ENCODE data around the gene CSNK2A3.
A peak's percentile ranks its signal among the peaks of the same experiment; 100 is the strongest.
"Not testable (repeated sequence)": the region's sequence is repeated elsewhere in the genome, so short reads cannot be mapped to it uniquely, and the experiment has no call there.

The CSNK2A3 gene

DNA sequence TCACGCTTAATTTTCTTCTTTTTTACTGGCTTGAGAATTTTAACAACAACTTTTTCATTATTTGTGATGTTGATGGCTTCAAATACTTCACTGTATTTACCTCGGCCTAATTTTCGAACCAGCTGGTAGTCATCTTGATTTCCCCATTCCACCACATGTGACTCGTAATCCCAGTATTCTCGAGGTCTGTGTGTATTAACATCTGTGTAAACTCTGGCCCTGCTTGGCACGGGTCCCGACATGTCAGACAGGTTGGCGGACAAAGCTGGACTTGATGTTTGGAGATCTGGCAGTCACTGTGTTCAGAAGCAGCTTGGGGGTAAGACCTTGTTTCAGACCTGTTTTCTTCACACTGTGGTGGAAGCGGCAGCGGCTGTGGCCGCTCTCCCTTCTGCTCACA lies at the start of gene CSNK2A3:
Gene CSNK2A3, minus strand, starts transcription at position 373 of the 400 bp plus-strand sequence. Its CDS starts 131 bp downstream, at position 242.
- in situ Hi-C loops (cut with HindIII; ENCODE audit: low pct_ligation_motif_present, low pct_unique_long_range_greater_than_20kb, low sequenced_read_pairs); DNase-seq: not testable (repeated sequence)

DNA sequence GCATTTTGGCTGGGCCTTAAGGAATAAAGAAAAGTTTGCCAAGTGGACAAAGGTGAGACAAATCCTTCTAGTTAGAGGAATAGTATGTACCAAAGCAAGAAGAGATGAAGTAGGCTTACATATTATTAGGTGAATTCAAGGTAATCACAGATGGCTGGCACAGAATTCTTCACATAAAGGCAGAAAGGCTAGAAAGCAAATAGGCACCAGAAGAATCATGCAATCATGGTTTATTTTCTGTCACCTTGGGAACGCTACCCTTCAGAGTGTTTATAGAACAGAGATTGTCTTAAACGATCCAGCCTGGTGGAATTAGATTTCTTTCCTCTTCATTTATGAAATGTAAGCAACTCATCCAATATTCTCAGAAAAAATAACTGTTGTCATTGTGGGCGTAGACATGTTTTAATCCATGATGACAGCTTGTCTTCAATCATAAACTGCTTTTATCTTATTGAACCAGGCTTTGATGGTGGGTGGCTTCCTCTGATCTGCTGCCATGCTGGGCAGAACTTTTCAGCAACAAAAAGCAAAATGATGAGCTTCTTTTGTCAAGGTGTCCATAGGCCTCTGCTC lies 49.0 kb upstream of the CSNK2A3 start:
- DNase-seq = no peak

DNA sequence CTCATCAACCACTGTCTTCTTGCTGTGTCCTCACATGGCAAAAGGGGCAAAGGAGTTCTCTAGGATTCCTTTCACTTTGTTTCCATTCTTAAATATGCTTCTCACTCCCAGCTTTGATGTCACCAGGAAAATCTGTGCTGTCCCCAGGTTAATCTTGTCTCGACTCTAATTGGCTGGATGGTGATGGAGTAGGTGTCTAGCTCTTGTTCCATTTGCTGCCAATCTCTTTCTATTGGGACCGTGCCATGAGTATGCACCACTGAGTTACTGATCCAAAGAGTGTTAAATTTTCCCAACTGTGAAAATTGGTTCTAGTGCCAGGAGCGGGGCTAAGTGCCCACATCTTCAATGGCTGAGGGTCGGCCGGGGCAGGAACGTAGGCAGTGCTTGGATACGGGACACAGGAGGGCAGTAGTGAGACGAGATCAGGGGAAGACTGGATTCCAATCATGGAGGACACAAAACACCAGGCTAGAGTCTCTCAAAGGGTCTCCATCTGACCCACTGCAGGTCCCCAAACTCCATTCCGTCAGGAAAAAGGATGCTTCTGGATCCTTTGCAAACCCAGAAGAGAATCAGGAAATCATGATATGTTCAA lies 47.7 kb upstream of the CSNK2A3 start:
- DNase-seq = no peak
- in situ Hi-C loops (cut with HindIII; ENCODE audit: low pct_ligation_motif_present, low pct_unique_long_range_greater_than_20kb, low sequenced_read_pairs) = no loop called here

More for the DNA sequence above, 49.0 kb upstream of the CSNK2A3 start:
- in situ Hi-C loops (cut with HindIII; ENCODE audit: low pct_ligation_motif_present, low pct_unique_long_range_greater_than_20kb, low sequenced_read_pairs) = no loop called here

DNA sequence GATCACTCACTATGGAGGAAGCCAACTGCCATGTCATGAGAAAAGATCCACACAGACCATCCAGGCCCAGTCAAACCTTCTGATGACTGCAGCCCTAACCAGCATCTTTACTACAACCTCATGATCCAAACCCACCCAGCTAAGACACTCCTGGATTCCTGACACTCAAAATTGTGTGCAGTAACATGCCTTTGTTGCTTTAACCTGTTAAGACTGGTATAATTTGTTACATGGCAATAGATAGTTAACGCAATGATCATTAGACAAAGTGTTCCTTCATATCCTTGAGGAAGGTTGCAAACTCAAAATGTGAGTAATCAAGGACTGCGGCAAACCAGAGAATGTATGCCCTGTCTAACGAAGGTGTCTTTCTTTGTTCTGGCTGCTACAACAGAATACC lies 47.1 kb upstream of the CSNK2A3 start:
- in situ Hi-C loops (cut with HindIII; ENCODE audit: low pct_ligation_motif_present, low pct_unique_long_range_greater_than_20kb, low sequenced_read_pairs) = no loop called here
- DNase-seq = no peak

DNA sequence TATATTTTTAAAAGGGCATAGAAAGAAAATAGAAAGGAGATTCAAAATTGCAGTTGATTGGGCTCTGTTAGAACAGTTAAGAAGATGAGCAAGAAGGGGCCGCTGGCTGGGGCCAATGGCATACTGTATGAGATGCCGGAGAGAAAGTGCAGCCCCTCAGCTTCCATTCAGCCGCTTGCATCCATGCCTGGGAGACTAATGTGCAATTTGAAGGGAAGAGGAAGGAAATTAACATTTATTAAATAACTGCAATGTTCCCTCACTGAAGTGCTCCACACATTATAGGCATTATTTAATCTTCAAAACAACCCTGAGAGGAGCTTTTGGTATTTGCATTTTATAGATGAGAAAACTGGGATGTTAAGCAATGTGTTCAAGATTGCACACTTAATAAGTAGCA lies 44.7 kb upstream of the CSNK2A3 start:
- DNase-seq = no peak
- in situ Hi-C loops (cut with HindIII; ENCODE audit: low pct_ligation_motif_present, low pct_unique_long_range_greater_than_20kb, low sequenced_read_pairs) = no loop called here

DNA sequence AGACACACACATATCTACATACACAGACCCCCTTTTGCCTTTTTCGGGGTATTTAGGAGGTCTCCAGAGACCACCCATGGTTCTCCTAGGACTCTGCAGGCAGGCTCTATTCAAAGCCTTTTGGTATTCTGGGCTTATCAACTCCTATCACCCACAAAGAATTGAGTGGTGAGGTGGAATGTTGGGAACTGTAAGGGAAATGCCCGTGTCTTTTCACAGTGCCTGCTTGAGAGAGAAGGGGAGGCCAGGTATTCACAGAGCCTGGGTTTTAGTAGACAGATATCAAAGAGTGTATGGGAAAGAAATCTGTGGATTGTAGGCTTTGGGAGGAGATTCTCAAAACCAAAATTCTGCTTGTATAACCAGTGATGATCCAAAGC lies 44.0 kb upstream of the CSNK2A3 start:
- in situ Hi-C loops (cut with HindIII; ENCODE audit: low pct_ligation_motif_present, low pct_unique_long_range_greater_than_20kb, low sequenced_read_pairs) = no loop called here
- DNase-seq = no peak

DNA sequence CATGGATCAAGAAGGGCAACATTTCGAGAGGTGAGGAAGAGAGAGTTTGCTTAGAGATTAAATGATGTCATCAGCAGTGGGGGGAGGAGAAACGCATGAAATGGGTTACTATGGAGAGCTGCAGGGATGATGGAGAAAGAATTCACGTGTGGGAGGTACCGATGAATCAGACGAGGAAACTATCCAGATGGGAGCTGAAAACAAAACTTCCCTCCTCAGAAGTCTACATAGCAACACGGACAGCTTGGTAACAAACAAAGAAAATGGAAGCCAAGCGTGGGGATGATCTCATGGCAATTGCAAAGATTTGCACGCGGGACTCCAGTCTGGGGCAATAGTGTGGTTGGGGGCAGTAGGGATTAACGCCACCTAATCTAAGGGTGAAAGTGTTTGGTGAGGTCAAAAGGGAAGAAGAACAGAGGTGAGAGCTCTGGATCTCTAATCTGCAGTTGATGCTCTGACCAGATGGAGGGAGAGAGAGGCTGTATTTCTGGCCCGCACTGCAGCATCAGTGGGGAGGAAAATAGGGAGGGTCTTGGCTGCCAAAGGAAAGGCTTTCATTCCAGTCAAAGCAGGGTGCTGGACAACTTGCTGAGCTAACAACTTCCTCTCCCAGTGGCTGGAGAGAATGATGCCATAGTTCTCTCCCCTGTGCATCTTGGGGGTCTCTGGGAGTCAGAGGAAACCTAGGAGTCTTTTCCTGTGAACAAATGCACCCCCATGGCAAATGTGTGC lies 43.4 kb upstream of the CSNK2A3 start:
- in situ Hi-C loops (cut with HindIII; ENCODE audit: low pct_ligation_motif_present, low pct_unique_long_range_greater_than_20kb, low sequenced_read_pairs) = no loop called here
- DNase-seq = peak; percentile 12

DNA sequence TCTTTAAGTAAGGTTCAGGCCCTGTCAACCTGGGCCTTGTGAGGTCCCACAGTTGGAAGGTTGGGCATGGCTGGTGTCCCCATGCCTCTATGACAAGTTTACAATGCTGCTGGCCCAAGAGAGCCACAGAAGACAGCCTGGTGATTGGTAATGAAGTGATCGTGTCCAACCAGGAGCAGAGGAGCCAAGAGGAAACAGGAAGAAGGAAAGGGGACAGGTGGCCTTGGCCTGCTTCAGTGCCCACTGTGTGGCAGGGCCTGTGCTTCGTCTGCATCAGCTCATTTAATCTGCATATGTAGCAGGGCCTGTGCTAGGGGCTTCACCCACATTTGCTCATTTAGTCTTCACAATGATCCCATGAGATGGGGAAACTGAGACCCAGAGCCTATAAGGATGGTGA lies 42.1 kb upstream of the CSNK2A3 start:
- in situ Hi-C loops (cut with HindIII; ENCODE audit: low pct_ligation_motif_present, low pct_unique_long_range_greater_than_20kb, low sequenced_read_pairs) = no loop called here
- DNase-seq = no peak

DNA sequence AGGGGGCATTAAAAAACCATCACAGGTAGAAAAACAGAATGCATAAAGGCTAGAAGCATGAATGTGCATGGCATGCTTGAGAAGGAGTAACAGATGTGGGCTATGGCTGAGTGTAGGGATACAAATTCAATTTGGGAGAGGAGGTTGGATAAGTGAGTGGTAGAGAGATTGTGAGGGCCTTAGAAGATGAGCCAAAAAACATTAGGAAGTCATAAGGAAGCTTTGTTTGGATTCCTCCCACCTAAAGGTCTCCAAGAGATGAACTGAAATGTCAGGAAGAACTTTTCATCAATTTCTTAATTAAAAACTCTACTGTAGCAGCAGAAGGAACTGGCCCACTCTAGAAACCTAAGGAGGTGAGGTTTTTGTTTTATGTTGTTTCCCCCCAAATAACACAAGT lies 41.2 kb upstream of the CSNK2A3 start:
- in situ Hi-C loops (cut with HindIII; ENCODE audit: low pct_ligation_motif_present, low pct_unique_long_range_greater_than_20kb, low sequenced_read_pairs) = no loop called here
- no peak for DNase-seq

DNA sequence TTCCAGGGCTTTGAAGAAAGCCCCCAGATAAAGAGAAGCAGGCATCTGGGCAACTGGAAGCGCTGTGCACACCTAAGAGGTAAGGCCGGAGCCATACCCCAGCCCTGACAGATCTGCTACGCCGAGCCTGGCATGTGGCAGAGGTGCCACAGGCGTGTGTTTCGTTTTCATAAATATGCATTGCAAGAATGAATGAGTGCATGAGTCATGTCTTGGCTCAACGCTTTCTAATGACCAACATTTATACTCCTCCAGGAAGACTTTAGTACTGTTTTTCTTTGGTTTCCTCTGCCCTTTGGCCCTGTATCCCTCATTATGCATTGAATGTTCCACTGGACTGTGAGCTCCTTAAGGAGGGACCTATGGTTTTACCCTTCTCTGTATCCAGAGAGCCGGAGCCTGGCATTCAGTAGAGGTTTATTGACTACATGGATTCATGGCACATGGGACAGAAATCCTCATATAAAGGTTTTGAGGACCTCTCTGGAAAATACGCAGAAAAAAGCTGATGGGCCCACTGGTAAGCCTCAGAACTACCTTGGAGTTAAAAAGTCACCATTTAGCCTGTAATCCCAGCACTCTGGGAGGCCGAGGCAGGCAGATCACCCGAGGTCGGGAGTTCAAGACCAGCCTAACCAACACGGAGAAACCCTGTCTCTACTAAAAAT lies 38.9 kb upstream of the CSNK2A3 start:
- peak; percentile 92 for DNase-seq
- in situ Hi-C loops (cut with HindIII; ENCODE audit: low pct_ligation_motif_present, low pct_unique_long_range_greater_than_20kb, low sequenced_read_pairs) = no loop called here

DNA sequence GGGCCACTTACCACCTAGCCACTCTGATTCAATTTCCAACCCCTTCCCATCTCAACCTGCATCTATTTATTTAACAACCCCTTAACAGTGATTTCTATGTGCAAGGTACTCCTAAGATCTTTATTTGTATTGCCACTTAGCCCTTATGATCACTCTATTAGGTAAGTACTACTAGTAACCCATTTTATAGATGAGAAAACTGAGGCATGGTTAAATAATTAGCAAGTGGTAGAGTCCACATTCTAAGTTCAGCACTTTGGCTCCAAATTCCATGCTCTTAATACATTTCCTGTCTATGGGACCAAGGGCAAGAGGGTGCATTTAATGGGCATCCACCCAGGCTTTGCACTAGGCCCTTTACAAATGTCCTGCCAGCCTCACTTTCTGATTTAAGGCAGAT lies 38.1 kb upstream of the CSNK2A3 start:
- in situ Hi-C loops (cut with HindIII; ENCODE audit: low pct_ligation_motif_present, low pct_unique_long_range_greater_than_20kb, low sequenced_read_pairs) = no loop called here
- DNase-seq = no peak

DNA sequence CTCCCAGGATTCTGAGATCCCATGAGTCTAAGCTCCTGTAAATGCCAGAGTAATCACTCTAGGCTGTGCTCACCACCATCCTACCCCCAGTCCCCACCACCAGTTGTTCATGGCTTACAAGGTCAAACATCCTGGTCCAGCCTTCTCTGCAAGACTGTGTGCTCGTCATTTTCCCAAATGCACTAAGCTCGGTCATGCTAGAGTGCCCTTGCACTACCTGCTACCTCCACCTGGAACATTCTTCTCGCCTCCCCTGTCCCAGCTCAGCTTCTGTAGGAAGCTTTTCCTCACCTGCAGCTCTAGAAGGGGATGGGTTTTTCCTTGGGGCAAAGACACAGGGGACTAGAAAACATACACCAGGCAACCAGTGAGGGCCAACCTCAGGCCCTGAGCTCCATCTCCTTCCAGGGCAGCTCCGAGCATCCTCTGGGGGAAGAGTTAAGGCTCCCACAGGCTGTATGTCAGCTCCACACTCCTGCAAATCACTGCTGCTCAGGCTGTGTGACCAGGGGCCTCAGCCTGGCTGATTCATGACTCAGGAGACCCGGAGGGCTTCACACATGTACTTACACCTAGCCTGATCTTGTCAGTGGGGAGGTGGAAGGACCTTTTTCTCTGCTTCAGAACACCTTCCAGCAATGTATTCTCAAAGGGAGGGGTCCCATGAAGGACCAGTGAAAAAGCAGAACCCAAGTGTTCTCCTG lies 37.2 kb upstream of the CSNK2A3 start:
- no peak for DNase-seq
- in situ Hi-C loops (cut with HindIII; ENCODE audit: low pct_ligation_motif_present, low pct_unique_long_range_greater_than_20kb, low sequenced_read_pairs) = no loop called here

DNA sequence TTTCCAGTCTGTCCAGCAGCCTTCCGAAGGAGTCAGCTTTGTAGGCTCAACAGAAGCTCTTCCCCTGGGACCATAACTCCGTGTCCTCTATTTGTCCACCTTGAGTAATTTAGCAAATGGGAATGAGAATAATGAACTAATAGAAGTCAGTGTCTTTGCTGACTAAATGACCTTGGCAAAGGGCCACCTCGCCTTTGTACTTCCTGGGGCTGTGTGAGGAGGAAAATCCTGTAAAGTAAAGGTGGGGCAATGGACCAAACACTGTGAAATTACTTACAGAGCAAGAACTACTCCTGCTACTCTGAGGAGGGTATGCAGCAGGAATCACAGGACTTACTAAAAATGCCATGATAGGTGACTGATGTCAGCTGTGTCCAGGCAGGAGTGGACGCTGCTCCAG lies 36.2 kb upstream of the CSNK2A3 start:
- no peak for DNase-seq
- in situ Hi-C loops (cut with HindIII; ENCODE audit: low pct_ligation_motif_present, low pct_unique_long_range_greater_than_20kb, low sequenced_read_pairs) = no loop called here

DNA sequence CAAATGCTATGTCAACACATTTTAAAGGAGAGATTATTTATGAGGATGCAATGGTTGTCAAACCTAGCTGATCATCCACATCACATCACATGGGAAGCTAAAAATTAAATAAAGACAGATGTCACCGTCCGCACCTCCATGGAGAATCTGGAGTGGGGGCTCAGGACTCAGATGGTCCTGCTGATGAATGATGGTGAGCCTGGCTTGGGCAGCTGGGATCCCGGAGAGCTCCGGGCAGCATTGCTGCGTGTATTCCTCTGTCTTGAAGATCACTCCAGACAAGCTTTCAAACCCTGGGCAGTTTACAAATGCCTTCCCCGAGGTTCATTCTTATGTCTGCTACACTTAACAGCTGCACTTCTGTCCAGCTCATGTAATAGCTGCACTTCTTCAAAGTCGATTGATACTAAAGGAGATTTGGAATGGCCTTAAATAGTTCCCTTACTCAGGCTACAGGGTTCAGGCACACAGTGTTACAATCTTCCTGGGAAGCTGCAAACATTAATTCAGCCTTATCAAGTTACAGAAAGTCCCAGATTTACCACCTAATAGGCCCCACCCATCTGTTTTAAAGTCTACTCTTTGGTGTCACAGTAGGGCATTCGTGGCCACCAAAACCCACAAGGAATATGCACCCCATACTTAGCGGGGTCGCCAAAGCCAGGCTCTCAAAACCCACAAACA lies 34.7 kb upstream of the CSNK2A3 start:
- in situ Hi-C loops (cut with HindIII; ENCODE audit: low pct_ligation_motif_present, low pct_unique_long_range_greater_than_20kb, low sequenced_read_pairs) = no loop called here
- DNase-seq = no peak

DNA sequence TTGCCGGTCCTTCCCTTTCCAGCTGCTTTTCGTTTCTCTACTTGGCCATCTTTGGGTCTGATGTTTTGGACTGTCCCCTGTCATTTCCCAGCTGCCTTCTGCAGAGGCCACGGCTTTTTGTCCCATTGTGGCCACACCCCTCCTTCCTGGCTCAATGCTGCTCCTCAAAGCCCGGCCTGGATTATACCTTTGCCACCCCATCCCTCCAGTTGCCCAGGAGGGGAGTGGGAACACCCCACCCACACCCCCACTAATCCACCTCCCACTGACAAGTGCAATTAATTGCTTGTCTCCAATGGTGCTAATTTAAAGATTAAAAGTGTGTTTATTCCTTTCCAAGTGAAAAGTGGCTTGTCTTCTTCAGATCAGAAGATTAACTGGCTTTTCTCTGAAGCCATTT lies 34.2 kb upstream of the CSNK2A3 start:
- DNase-seq = no peak
- in situ Hi-C loops (cut with HindIII; ENCODE audit: low pct_ligation_motif_present, low pct_unique_long_range_greater_than_20kb, low sequenced_read_pairs) = no loop called here

DNA sequence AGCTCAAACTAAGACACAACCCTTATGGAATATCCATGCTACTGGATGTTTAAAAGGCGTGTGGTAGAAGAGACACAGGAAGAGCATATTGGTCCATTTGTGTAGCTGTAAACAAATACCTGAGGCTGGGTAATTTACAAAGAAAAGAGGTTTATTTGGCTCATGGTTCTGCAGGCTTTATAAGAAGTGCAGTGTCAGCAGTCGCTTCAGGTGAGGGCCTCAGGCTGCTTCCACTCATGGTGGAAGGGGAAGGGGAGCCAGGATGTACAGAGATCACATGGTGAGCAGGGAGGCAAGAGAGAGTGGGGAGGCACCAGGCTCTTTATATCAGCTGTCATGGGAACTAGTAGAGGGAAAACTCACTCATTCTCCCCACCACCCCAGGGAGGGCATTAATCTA lies 31.8 kb upstream of the CSNK2A3 start:
- DNase-seq = no peak
- in situ Hi-C loops (cut with HindIII; ENCODE audit: low pct_ligation_motif_present, low pct_unique_long_range_greater_than_20kb, low sequenced_read_pairs) = no loop called here

DNA sequence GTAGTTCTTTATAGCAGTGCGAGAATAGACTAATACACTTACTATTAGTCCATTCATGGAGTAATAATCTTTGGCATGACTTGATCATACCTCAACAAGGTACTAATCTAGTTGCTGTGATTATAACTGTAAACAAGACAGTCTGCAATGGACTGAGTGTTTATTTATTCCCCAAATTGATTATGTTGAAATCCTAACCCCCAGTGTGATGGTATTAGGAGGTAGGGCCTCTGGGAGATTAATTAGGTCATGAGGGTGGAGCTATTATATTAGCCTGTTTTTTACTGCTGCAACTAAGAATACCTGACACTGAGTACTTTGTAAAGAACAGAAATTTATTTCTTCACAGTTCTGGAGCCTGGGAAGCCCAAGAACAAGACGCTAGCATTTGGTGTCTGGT lies 30.9 kb upstream of the CSNK2A3 start:
- in situ Hi-C loops (cut with HindIII; ENCODE audit: low pct_ligation_motif_present, low pct_unique_long_range_greater_than_20kb, low sequenced_read_pairs) = no loop called here
- DNase-seq = no peak

DNA sequence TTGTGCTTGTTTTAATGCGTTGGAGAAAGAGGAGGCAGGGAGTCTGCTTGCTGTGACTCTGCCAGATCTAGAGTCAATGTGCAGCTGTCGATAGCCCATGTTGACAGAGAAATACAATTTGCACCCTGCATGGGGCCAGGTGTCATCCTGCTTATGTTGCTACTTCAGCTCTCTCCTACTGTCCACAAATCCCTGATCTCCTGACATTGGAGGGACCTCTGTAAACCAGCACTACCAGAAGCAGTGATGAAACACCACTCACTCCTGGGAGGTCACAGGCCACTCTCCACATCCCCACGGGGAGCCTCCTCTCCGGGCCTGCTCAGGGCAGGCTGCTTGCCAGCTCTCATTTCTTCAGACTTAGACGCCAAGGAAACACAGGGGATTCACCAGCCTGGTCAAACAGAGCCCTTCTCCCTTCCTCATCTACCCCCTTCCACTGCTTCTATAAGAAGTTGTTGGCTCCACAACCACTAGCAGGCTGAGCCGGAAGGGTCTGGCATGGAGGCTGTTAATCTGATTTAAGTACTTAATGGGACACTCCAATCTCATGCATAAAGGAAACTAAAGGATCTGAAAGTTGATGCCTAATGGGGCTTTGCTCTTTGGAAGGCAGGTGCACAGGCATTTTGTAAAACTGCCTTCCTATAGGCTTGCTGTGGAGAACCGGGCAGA lies 29.9 kb upstream of the CSNK2A3 start:
- DNase-seq = no peak
- in situ Hi-C loops (cut with HindIII; ENCODE audit: low pct_ligation_motif_present, low pct_unique_long_range_greater_than_20kb, low sequenced_read_pairs) = no loop called here
